NCI-H2081 treated with DMSO at 0.1 percent for 48 hours (cell line): ENCODE results near the gene UBE2J1.
A peak's percentile ranks its signal among the peaks of the same experiment; 100 is the strongest.

Source experiments
- DNase-seq: peaks from one replicate; lab custom pipeline; 2025; lab: John Stamatoyannopoulos, UW

Gene UBE2J1

GRCh38 chr6:89364586-89364985, 12.1 kb upstream of the UBE2J1 start:
- DNase-seq: no peak

- DNase-seq: no peak
Observed at GRCh38 chr6:89361171-89361570, 8.6 kb upstream of the UBE2J1 start.

GRCh38 chr6:89360415-89360999, 8.0 kb upstream of the UBE2J1 start:
- no peak for DNase-seq

GRCh38 chr6:89359561-89359960, 7.0 kb upstream of the UBE2J1 start:
- no peak for DNase-seq

GRCh38 chr6:89357390-89357789, 4.9 kb upstream of the UBE2J1 start:
- DNase-seq: no peak

GRCh38 chr6:89356642-89357170, 4.2 kb upstream of the UBE2J1 start:
- DNase-seq: no peak

- DNase-seq: no peak
Observed at GRCh38 chr6:89355511-89356194, 3.1 kb upstream of the UBE2J1 start.

- peak; percentile 36 for DNase-seq
Observed at GRCh38 chr6:89353702-89354392, 1.3 kb upstream of the UBE2J1 start.

- DNase-seq: no peak
Observed at GRCh38 chr6:89353118-89353556, 615 bp upstream of the UBE2J1 start.

- DNase-seq: no peak
Observed at GRCh38 chr6:89351671-89352277, 748 bp downstream of the UBE2J1 start.

GRCh38 chr6:89350281-89350966, 2.1 kb downstream of the UBE2J1 start:
- DNase-seq: no peak

- no peak for DNase-seq
Observed at GRCh38 chr6:89348372-89348771, 4.2 kb downstream of the UBE2J1 start.

- DNase-seq: no peak
Observed at GRCh38 chr6:89347825-89348224, 4.7 kb downstream of the UBE2J1 start.

GRCh38 chr6:89346433-89346832, 6.1 kb downstream of the UBE2J1 start:
- no peak for DNase-seq

- no peak for DNase-seq
Observed at GRCh38 chr6:89339565-89339964, 13.0 kb downstream of the UBE2J1 start.

GRCh38 chr6:89335164-89335563, 17.4 kb downstream of the UBE2J1 start:
- DNase-seq: no peak

- DNase-seq: no peak
Observed at GRCh38 chr6:89330910-89331309, 21.6 kb downstream of the UBE2J1 start.

- no peak for DNase-seq
Observed at GRCh38 chr6:89328976-89329375, 23.5 kb downstream of the UBE2J1 start.

GRCh38 chr6:89324304-89324703, 28.2 kb downstream of the UBE2J1 start:
- DNase-seq: no peak

GRCh38 chr6:89323511-89323971, 29.0 kb downstream of the UBE2J1 start:
- no peak for DNase-seq

- DNase-seq: no peak
Observed at GRCh38 chr6:89321131-89321970, 31.2 kb downstream of the UBE2J1 start.
